T-cell (primary cell): ENCODE results near the gene KRT32. TPM values are rescaled to one million over a fixed set of nuclear protein-coding genes. Genes with fewer than 3 reads are reported as not detected.

Experiments
- ATAC-seq, 4 experiments: fragments of 200-7000 bp in 3 of 4; fragments of 150-1000 bp in 1 of 4; cut with Tn5 transposase; replicated peaks in 1 of 4; 1 replicate in 3 of 4; 2 replicates in 1 of 4; pipeline ENCODE4 v1.10.0; 2021; ENCODE audit warnings: moderate library complexity in 3 of 4, mild to moderate bottlenecking in 2 of 4, moderate number of reproducible peaks in 1 of 4
- CTCF ChIA-PET, 2 donors: fragments of 300-600 bp; sonication (Branson Sonifier 250); formaldehyde crosslinking; loops; one replicate each; lab custom pipeline; 2022; ENCODE audit warnings: antibody characterized with exemption in 2 of 2; lab: Charles Lee
- POLR2A ChIA-PET, 2 donors: fragments of 300-600 bp; sonication (Branson Sonifier 250); formaldehyde crosslinking; loops; one replicate each; lab custom pipeline; 2022; ENCODE audit warnings: antibody characterized with exemption in 2 of 2; lab: Charles Lee
- DNase-seq, 35 experiments: peaks; one replicate each; pipeline versions ENCODE4 v3.0.0 to v3.0.0-alpha.2; 2013 to 2023
- H3K27ac ChIP-seq: one replicate; pipeline ENCODE4 v1.5.1; 2013; ENCODE audit warnings: low read length
- H3K27me3 ChIP-seq, 2 experiments: replicated peaks in 1 of 2; 1 replicate in 1 of 2; 2 replicates in 1 of 2; pipeline versions ENCODE4 v1.6.1 to v1.7.0; 2013; ENCODE audit warnings: low read length in 1 of 2, mixed read lengths in 1 of 2; ENCODE audit not compliant: control insufficient read depth in 2 of 2, insufficient read depth in 2 of 2; ENCODE audit errors: extremely low read depth in 1 of 2
- H3K36me3 ChIP-seq, 2 donors: 1 replicate in 1 of 2; 2 replicates in 1 of 2; pipeline versions ENCODE4 v1.6.1 to v1.7.0; 2013; ENCODE audit warnings: low read length in 1 of 2; ENCODE audit not compliant: control insufficient read depth in 2 of 2, insufficient read depth in 1 of 2; ENCODE audit errors: extremely low read depth in 1 of 2
- H3K4me1 ChIP-seq, 2 experiments: 1 replicate in 1 of 2; 2 replicates in 1 of 2; pipeline versions ENCODE4 v1.6.1 to v1.7.0; 2013; ENCODE audit warnings: low read length in 2 of 2, mixed read lengths in 1 of 2; ENCODE audit not compliant: insufficient read depth in 2 of 2, control insufficient read depth in 1 of 2; ENCODE audit errors: extremely low read depth in 1 of 2
- H3K4me3 ChIP-seq, 2 donors: 1 replicate in 1 of 2; 2 replicates in 1 of 2; pipeline versions ENCODE4 v1.5.1 to v1.7.0; 2013; ENCODE audit warnings: mild to moderate bottlenecking in 2 of 2, low read length in 1 of 2, moderate library complexity in 1 of 2; ENCODE audit not compliant: control insufficient read depth in 1 of 2; ENCODE audit errors: extremely low read depth in 1 of 2
- H3K9me3 ChIP-seq: 2 replicates; pipeline ENCODE4 v1.7.0; 2013
- H3K27ac Mint-ChIP-seq, 2 donors: one replicate each; pipeline ENCODE4 v1.8.0; 2020 to 2021; ENCODE audit warnings: mild to moderate bottlenecking in 2 of 2, mixed read lengths in 2 of 2
- H3K27me3 Mint-ChIP-seq, 2 donors: one replicate each; pipeline ENCODE4 v1.8.0; 2021 to 2022; ENCODE audit warnings: mixed read lengths in 2 of 2
- H3K36me3 Mint-ChIP-seq: one replicate; pipeline ENCODE4 v1.8.0; 2021; ENCODE audit warnings: mixed read lengths
- H3K4me1 Mint-ChIP-seq, 3 donors: one replicate each; pipeline ENCODE4 v1.8.0; 2020 to 2022; ENCODE audit warnings: mixed read lengths in 3 of 3, mild to moderate bottlenecking in 1 of 3
- H3K4me3 Mint-ChIP-seq, 3 donors: one replicate each; pipeline ENCODE4 v1.8.0; 2020 to 2022; ENCODE audit warnings: mild to moderate bottlenecking in 3 of 3, mixed read lengths in 3 of 3, moderate library complexity in 3 of 3
- H3K9me3 Mint-ChIP-seq, 3 donors: one replicate each; pipeline ENCODE4 v1.8.0; 2020 to 2022; ENCODE audit warnings: mixed read lengths in 3 of 3
- WGBS: methylation state at CpG from one replicate; pipeline ENCODE4 v1.1.5; 2013; ENCODE audit warnings: missing lambda C conversion rate; ENCODE audit not compliant: insufficient coverage; 5-methylcytosine and 5-hydroxymethylcytosine counted together
- total RNA-seq, 35 experiments: library from RNA in 6 of 35; stranded (reverse) in 6 of 35; fragments of 120-200 nt in 1 of 35; gene quantifications; one replicate each; pipeline versions ENCODE4 v1.2.1 to v1.2.4 and lab custom pipeline; 2013 to 2026

The KRT32 gene
- total RNA-seq, 5 donors from 2014 or later (not counting 1 experiment from before 2014, with no cell fraction given) = not detected

DNA sequence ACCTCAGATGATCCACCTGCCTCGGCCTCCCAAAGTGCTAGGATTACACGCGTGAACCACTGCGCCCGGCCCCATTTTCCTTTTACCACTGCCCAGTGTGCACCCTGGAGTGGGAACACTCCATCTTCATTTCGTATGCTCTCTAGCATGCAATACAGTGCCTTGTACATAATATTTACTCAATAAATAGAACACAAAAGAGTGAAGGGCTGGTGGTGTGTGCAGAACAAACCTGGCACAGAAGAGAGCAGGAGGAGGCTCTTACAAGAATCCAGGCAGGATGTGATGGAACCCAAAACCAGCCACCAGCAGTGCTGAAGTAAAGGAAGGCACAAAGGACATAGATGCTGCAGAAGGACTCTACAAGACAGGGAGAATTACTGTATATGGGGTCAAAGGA, 50.1 kb downstream of the KRT32 start:
- no peak overlapping the region for H3K27ac ChIP-seq
- DNase-seq = no peak
- whole genome bisulfite sequencing = 90% methylated on average over 5 of the region's 6 CpGs
- H3K4me1 Mint-ChIP-seq = peaks cover 11 to 25% (median 16%) of the 10 kb centered on the region in 3 donors
- H3K27ac Mint-ChIP-seq = no peak overlapping the region
- H3K27me3 ChIP-seq = peaks cover 0 to 2% of the 10 kb centered on the region in 2 experiments
- H3K9me3 ChIP-seq = no peaks in the 10 kb centered on the region
- no peak overlapping the region for H3K4me3 Mint-ChIP-seq
- POLR2A ChIA-PET = no interaction called here
- no peaks in the 10 kb centered on the region for H3K36me3 ChIP-seq
- peaks cover 3% of the 10 kb centered on the region in 2 donors for H3K27me3 Mint-ChIP-seq
- ATAC-seq = no peak
- H3K4me3 ChIP-seq = no peak overlapping the region
- no peaks in the 10 kb centered on the region for H3K9me3 Mint-ChIP-seq
- no peaks in the 10 kb centered on the region for H3K36me3 Mint-ChIP-seq
- CTCF ChIA-PET = interaction anchor here in 1 of 2 donors (0.5 to 1.2 kb wide), 3 partner anchors 13 to 132 kb away, joined by 3 to 4 read pairs (median 3); no protein-coding TSS in a partner anchor
- H3K4me1 ChIP-seq = peaks cover 0 to 6% of the 10 kb centered on the region in 2 experiments

DNA sequence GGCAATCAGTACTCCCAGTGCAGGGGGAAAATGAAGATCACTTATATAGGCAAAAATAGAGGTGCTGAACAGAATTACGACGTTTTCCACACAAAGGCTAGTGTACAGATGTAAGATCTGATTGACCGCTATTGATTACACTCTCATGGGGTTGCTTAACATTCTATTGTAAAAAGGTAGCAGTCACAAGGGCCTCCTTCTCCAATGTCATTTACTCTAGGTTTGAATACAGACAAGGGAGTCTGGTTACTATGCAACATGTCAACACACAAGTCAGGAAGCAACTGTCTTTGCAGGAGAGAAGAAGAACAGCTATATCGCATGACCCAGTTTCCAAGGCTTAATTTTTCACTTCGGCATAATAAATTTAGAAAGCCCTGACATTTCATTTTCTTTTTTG, 50.7 kb downstream of the KRT32 start:
- Mint-ChIP-seq H3K4me3 (no peak overlapping the region), H3K27ac (no peak overlapping the region), H3K9me3 (no peaks in the 10 kb centered on the region), H3K36me3 (no peaks in the 10 kb centered on the region), H3K27me3 (peaks cover 3% of the 10 kb centered on the region in 2 donors), H3K4me1 (peaks cover 11 to 25% (median 16%) of the 10 kb centered on the region in 3 donors)
- POLR2A ChIA-PET = no interaction called here
- CTCF ChIA-PET = no interaction called here
- ATAC-seq (no peak), DNase-seq (no peak)
- Histone ChIP-seq H3K9me3 (no peaks in the 10 kb centered on the region), H3K4me1 (peaks cover 0 to 6% of the 10 kb centered on the region in 2 experiments), H3K27me3 (peaks cover 0 to 2% of the 10 kb centered on the region in 2 experiments), H3K36me3 (no peaks in the 10 kb centered on the region), H3K4me3 (no peak overlapping the region), H3K27ac (no peak overlapping the region)
- 100% methylated on average over 2 of the region's 5 CpGs for WGBS

DNA sequence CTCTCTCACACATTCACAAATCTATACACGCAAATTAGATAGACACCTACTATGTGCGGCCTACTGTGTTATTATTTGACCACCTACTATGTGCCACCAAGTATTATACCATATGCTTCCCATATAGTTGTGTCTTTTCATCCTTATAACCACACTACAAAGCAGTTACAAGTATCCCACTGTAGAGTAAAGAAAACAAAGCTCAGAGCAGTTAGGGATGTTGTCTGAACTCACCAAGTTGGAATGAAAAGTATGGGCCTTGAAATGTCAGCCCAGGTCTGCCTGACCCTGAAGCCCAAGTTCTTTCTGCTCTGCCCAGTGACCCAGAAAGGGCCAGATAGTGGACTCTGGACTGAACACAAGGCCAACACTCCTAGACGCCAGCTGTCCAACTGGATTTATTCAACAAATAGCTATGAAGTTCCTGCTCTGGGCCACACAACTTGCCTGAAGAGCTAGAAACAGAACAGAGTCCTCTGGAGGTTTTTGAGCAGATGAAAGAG, 51.3 kb downstream of the KRT32 start:
- no peak overlapping the region for H3K4me3 ChIP-seq
- CTCF ChIA-PET = no interaction called here
- H3K27ac Mint-ChIP-seq = no peak overlapping the region
- no peaks in the 10 kb centered on the region for H3K9me3 Mint-ChIP-seq
- POLR2A ChIA-PET = no interaction called here
- no peaks in the 10 kb centered on the region for H3K27me3 ChIP-seq
- H3K36me3 Mint-ChIP-seq = no peaks in the 10 kb centered on the region
- peaks cover 3% of the 10 kb centered on the region in 2 donors for H3K27me3 Mint-ChIP-seq
- ATAC-seq (no peak), DNase-seq (no peak)
- H3K4me3 Mint-ChIP-seq = no peak overlapping the region
- WGBS = 100% methylated on average over 1 of the region's 3 CpGs
- peaks cover 11 to 25% (median 16%) of the 10 kb centered on the region in 3 donors for H3K4me1 Mint-ChIP-seq
- no peaks in the 10 kb centered on the region for H3K36me3 ChIP-seq
- peaks cover 0 to 6% of the 10 kb centered on the region in 2 experiments for H3K4me1 ChIP-seq
- no peaks in the 10 kb centered on the region for H3K9me3 ChIP-seq
- H3K27ac ChIP-seq = no peak overlapping the region

DNA sequence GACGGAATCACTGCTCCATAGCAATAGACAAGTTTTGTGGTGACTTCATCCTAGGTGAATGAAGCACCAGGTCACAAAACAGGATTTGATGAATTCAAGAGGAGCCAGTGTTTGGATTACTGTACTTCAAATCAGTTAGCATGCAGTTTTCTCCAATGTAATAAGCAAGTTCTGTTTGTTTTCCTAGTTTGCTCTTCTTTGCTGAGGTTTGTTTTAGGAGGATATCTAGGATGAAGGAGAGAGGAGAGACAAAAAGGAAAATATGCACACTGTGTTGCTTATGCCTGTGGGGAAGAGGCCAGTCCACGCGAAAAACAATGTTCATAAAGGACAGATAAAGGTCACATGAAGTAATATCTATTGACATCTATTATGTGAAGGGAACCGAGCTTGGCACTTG, 51.8 kb downstream of the KRT32 start:
- DNase-seq = no peak
- no CpG with 5 or more reads among the region's 4 CpGs for WGBS
- ChIA-PET POLR2A (no interaction called here), CTCF (no interaction called here)
- Mint-ChIP-seq H3K27ac (no peak overlapping the region), H3K4me1 (peaks cover 11 to 20% (median 16%) of the 10 kb centered on the region in 3 donors), H3K4me3 (no peak overlapping the region), H3K36me3 (no peaks in the 10 kb centered on the region), H3K27me3 (peaks cover 3% of the 10 kb centered on the region in 2 donors), H3K9me3 (no peaks in the 10 kb centered on the region)
- no peaks in the 10 kb centered on the region for H3K9me3 ChIP-seq
- H3K27me3 ChIP-seq = no peaks in the 10 kb centered on the region
- H3K27ac ChIP-seq = no peak overlapping the region
- ATAC-seq = no peak
- no peaks in the 10 kb centered on the region for H3K36me3 ChIP-seq
- peaks cover 0 to 6% of the 10 kb centered on the region in 2 experiments for H3K4me1 ChIP-seq
- H3K4me3 ChIP-seq = no peak overlapping the region

DNA sequence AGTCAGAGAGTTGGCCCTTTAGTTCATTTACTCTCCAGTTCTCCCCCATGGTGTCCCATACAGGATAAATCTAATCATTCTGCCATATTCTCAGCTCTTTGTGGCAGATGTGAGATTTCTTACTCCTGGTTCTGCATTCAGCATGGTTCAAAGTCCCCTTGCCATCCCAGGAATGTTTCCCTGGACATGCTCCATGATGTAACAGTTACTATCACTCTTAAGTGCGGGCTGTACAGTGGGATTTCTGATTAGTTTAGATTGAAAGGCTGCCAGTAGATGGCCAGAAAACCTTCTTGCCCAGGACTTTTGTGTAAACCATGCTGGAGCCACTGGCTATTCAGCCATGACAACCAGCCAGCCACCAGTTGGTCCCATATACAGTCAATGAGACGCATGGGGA, 53.2 kb downstream of the KRT32 start:
- CTCF ChIA-PET = interaction anchor here in 1 of 2 donors (0.5 kb wide), 1 partner anchor 97 kb away, joined by 4 read pairs; no protein-coding TSS in a partner anchor
- no peaks in the 10 kb centered on the region for H3K9me3 Mint-ChIP-seq
- peaks cover 3 to 6% of the 10 kb centered on the region in 2 donors for H3K27me3 Mint-ChIP-seq
- WGBS = no CpG with 5 or more reads among the region's 2 CpGs
- Histone ChIP-seq H3K36me3 (no peaks in the 10 kb centered on the region), H3K27ac (no peak overlapping the region), H3K4me1 (peaks cover 0 to 6% of the 10 kb centered on the region in 2 experiments), H3K9me3 (no peaks in the 10 kb centered on the region), H3K27me3 (no peaks in the 10 kb centered on the region), H3K4me3 (no peak overlapping the region)
- H3K36me3 Mint-ChIP-seq = no peaks in the 10 kb centered on the region
- peaks cover 11 to 21% (median 20%) of the 10 kb centered on the region in 3 donors for H3K4me1 Mint-ChIP-seq
- no peak overlapping the region for H3K27ac Mint-ChIP-seq
- DNase-seq = no peak
- H3K4me3 Mint-ChIP-seq = no peak overlapping the region
- POLR2A ChIA-PET = no interaction called here
- no peak for ATAC-seq

DNA sequence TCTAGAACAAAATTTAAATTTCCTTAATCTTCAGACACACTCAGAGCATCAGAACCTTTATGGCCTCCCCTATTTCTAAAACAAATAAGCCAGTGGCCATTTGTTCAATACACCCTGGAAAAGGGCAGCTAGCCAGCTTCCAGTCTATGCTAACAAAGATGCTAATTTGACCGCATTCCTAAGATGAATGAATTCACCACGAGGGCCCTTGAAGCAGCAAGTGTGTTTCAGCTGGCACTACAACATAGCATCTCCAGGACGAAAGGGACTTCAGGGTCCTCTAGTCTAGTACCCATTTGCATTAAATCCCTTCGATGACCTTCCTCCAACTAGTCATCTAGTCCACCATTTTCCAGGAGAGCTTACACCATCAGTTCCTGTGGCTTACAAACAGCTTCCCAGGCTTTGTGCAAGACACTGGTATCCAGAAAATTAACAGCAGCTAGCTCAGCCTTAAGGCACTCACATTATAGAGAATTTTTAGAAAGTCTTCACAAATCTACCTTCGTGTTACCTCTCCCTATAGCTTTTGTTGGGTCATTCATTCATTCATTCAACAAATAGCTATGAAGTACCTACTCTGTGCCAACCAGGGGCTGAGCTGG, 53.7 kb downstream of the KRT32 start:
- no peak for ATAC-seq

More for the DNA sequence above, 53.7 kb downstream of the KRT32 start:
- Mint-ChIP-seq H3K36me3 (no peaks in the 10 kb centered on the region), H3K27me3 (peaks cover 3 to 6% of the 10 kb centered on the region in 2 donors), H3K4me3 (no peak overlapping the region), H3K27ac (no peak overlapping the region), H3K9me3 (no peaks in the 10 kb centered on the region), H3K4me1 (peaks cover 14 to 27% (median 25%) of the 10 kb centered on the region in 3 donors)
- Histone ChIP-seq H3K27ac (no peak overlapping the region), H3K4me3 (no peak overlapping the region), H3K4me1 (peaks cover 0 to 11% of the 10 kb centered on the region in 2 experiments), H3K9me3 (no peaks in the 10 kb centered on the region), H3K36me3 (no peaks in the 10 kb centered on the region), H3K27me3 (no peaks in the 10 kb centered on the region)
- ChIA-PET CTCF (interaction anchor here in 1 of 2 donors (0.5 kb wide), 1 partner anchor 97 kb away, joined by 4 read pairs; no protein-coding TSS in a partner anchor), POLR2A (no interaction called here)
- 64% methylated on average over 4 of the region's 5 CpGs for WGBS
- DNase-seq = no peak
